ENCODE data around the gene CA5A. TPM values are rescaled to one million over a fixed set of nuclear protein-coding genes. Genes with fewer than 3 reads are reported as not detected.
"Not testable (repeated sequence)": the region's sequence is repeated elsewhere in the genome, so short reads cannot be mapped to it uniquely, and the experiment has no call there.

The CA5A gene
- total RNA-seq, 2 experiments from 2014 or later = not detected

- CTCF ChIA-PET = interaction anchor here (0.8 kb wide), 1 partner anchor 30 kb away, joined by 3 read pairs; no protein-coding TSS in a partner anchor
- H3K9me3 Mint-ChIP-seq (ENCODE audit: low read depth) = peaks cover 5% of the 10 kb centered on the region
- intact Hi-C loops (cut with DNase I, micrococcal nuclease) = no loop called here
- DNase-seq (peak; percentile 63), ATAC-seq (peak; percentile 14)
- no peaks in the 10 kb centered on the region for H3K36me3 Mint-ChIP-seq (ENCODE audit: low read depth)
- H3K4me3 Mint-ChIP-seq = no peak overlapping the region
- POLR2A ChIA-PET = no interaction called here
- no peaks in the 10 kb centered on the region for H3K27me3 Mint-ChIP-seq
- peaks cover 38% of the 10 kb centered on the region for H3K4me1 Mint-ChIP-seq
- no peak overlapping the region for H3K27ac Mint-ChIP-seq
Observed at GRCh38 chr16:87877942-87878507, 58.3 kb downstream of the CA5A start.

GRCh38 chr16:87874639-87875427 lies 61.5 kb downstream of the CA5A start:
- H3K4me3 Mint-ChIP-seq = peak overlapping the region; percentile 37
- intact Hi-C loops (cut with DNase I, micrococcal nuclease) = loop anchor here (1.0 kb wide), 3 partner anchors 20 to 96 kb away; no protein-coding TSS in a partner anchor
- H3K27me3 Mint-ChIP-seq = no peaks in the 10 kb centered on the region
- H3K4me1 Mint-ChIP-seq = peaks cover 67% of the 10 kb centered on the region
- peak; percentile 65 for ATAC-seq
- H3K27ac Mint-ChIP-seq = peak overlapping the region; percentile 98
- H3K36me3 Mint-ChIP-seq (ENCODE audit: low read depth) = no peaks in the 10 kb centered on the region
- peak; percentile 93 for DNase-seq
- ChIA-PET CTCF (interaction anchor here (0.7 to 6.5 kb wide), 12 partner anchors 14 to 411 kb away, joined by 3 to 64 read pairs (median 4); no protein-coding TSS in a partner anchor), POLR2A (interaction anchor here (0.6 to 2.0 kb wide), 9 partner anchors 8 to 96 kb away, joined by 3 to 17 read pairs (median 4); no protein-coding TSS in a partner anchor)
- H3K9me3 Mint-ChIP-seq (ENCODE audit: low read depth) = peaks cover 5% of the 10 kb centered on the region

- Mint-ChIP-seq H3K36me3 (ENCODE audit: low read depth) (peaks cover 31% of the 10 kb centered on the region), H3K4me1 (peaks cover 51% of the 10 kb centered on the region), H3K27ac (peak overlapping the region; percentile 93), H3K4me3 (peak overlapping the region; percentile 45)
- ATAC-seq; H3K9me3 Mint-ChIP-seq (ENCODE audit: low read depth); H3K27me3 Mint-ChIP-seq: not testable (repeated sequence)
- ChIA-PET POLR2A (interaction anchor here (1.0 to 5.1 kb wide), 4 partner anchors 23 to 92 kb away, joined by 4 to 46 read pairs (median 9); partner anchors contain the start of gene BANP), CTCF (interaction anchor here (0.5 to 6.5 kb wide), 23 partner anchors 11 to 816 kb away, joined by 3 to 86 read pairs (median 4); partner anchors contain the start of genes BANP and SNAI3)
- intact Hi-C loops (cut with DNase I, micrococcal nuclease) = loop anchor here (1.0 to 2.0 kb wide), 8 partner anchors 20 to 320 kb away; partner anchors contain the start of gene BANP (in 1 of the 2)
- DNase-seq = peak; percentile 6
Observed at GRCh38 chr16:87870418-87871291, 65.7 kb downstream of the CA5A start.

GRCh38 chr16:87869879-87870417 lies 66.4 kb downstream of the CA5A start:
- peaks cover 47% of the 10 kb centered on the region for H3K4me1 Mint-ChIP-seq

GRCh38 chr16:87869061-87869878 lies 67.1 kb downstream of the CA5A start, which contains the start of gene SLC7A5:
SLC7A5 (minus strand) TSS chr16:87869507; CDS start chr16:87869422, 85 bp downstream.
- H3K36me3 Mint-ChIP-seq (ENCODE audit: low read depth) = peaks cover 44% of the 10 kb centered on the region
- peak within 1 kb of the TSS; percentile 99 for H3K4me3 Mint-ChIP-seq
- intact Hi-C loops (cut with DNase I, micrococcal nuclease) = loop anchor here in 1 of 2 experiments (2.0 kb wide), 3 partner anchors 376 to 584 kb away; partner anchors contain the start of genes FBXO31, ZCCHC14 and ZFPM1
- H3K4me1 Mint-ChIP-seq = peaks cover 47% of the 10 kb centered on the region
- ChIA-PET POLR2A (interaction anchor here (0.6 to 5.1 kb wide), 9 partner anchors 13 to 489 kb away, joined by 3 to 46 read pairs (median 3); partner anchors contain the start of gene FBXO31), CTCF (interaction anchor here (1.4 to 5.5 kb wide), 3 partner anchors 19 to 89 kb away, joined by 7 to 86 read pairs (median 11); no protein-coding TSS in a partner anchor)
- H3K9me3 Mint-ChIP-seq (ENCODE audit: low read depth); H3K27me3 Mint-ChIP-seq: not testable (repeated sequence)
- DNase-seq = peak; percentile 95
- H3K27ac Mint-ChIP-seq = peak within 1 kb of the TSS; percentile 99
- ATAC-seq = peak; percentile 53

More at GRCh38 chr16:87869879-87870417, 66.4 kb downstream of the CA5A start:
- CTCF ChIA-PET = interaction anchor here (0.5 to 5.5 kb wide), 3 partner anchors 19 to 817 kb away, joined by 3 to 86 read pairs (median 11); partner anchors contain the start of gene SNAI3
- H3K4me3 Mint-ChIP-seq = peak overlapping the region; percentile 45
- not testable (repeated sequence) for DNase-seq; H3K9me3 Mint-ChIP-seq (ENCODE audit: low read depth); ATAC-seq; H3K27me3 Mint-ChIP-seq
- intact Hi-C loops (cut with DNase I, micrococcal nuclease) = loop anchor here in 1 of 2 experiments (2.0 kb wide), 4 partner anchors 319 to 583 kb away; partner anchors contain the start of genes FBXO31, ZCCHC14 and ZFPM1
- POLR2A ChIA-PET = interaction anchor here (1.0 to 5.1 kb wide), 6 partner anchors 13 to 91 kb away, joined by 3 to 46 read pairs (median 4); no protein-coding TSS in a partner anchor
- H3K36me3 Mint-ChIP-seq (ENCODE audit: low read depth) = peaks cover 37% of the 10 kb centered on the region
- H3K27ac Mint-ChIP-seq = peak overlapping the region; percentile 86

- H3K27me3 Mint-ChIP-seq; H3K9me3 Mint-ChIP-seq (ENCODE audit: low read depth): not testable (repeated sequence)
- DNase-seq (peak; percentile 86), ATAC-seq (peak; percentile 55)
- H3K36me3 Mint-ChIP-seq (ENCODE audit: low read depth) = peaks cover 48% of the 10 kb centered on the region
- POLR2A ChIA-PET = interaction anchor here (0.6 to 5.1 kb wide), 13 partner anchors 9 to 1324 kb away, joined by 3 to 46 read pairs (median 3); partner anchors contain the start of gene FBXO31
- peaks cover 48% of the 10 kb centered on the region for H3K4me1 Mint-ChIP-seq
- peak overlapping the region; percentile 99 for H3K4me3 Mint-ChIP-seq
- H3K27ac Mint-ChIP-seq = peak overlapping the region; percentile 99
- intact Hi-C loops (cut with DNase I, micrococcal nuclease) = loop anchor here (1.0 to 2.0 kb wide), 4 partner anchors 83 to 584 kb away; partner anchors contain the start of genes BANP (in 1 of the 2), FBXO31 (in 1 of the 2), ZCCHC14 (in 1 of the 2) and ZFPM1 (in 1 of the 2)
- CTCF ChIA-PET = interaction anchor here (0.6 to 5.5 kb wide), 5 partner anchors 18 to 88 kb away, joined by 3 to 86 read pairs (median 7); no protein-coding TSS in a partner anchor
Observed at GRCh38 chr16:87868254-87869029, 67.9 kb downstream of the CA5A start.

- H3K36me3 Mint-ChIP-seq (ENCODE audit: low read depth) = peaks cover 66% of the 10 kb centered on the region
- peaks cover 45% of the 10 kb centered on the region for H3K4me1 Mint-ChIP-seq
- not testable (repeated sequence) for H3K27me3 Mint-ChIP-seq; H3K9me3 Mint-ChIP-seq (ENCODE audit: low read depth)
- DNase-seq = peak; percentile 72
- H3K27ac Mint-ChIP-seq = peak overlapping the region; percentile 99
- intact Hi-C loops (cut with DNase I, micrococcal nuclease) = loop anchor here in 1 of 2 experiments (1.0 kb wide), 1 partner anchor 13 kb away; no protein-coding TSS in a partner anchor
- ChIA-PET CTCF (interaction anchor here (0.6 to 3.3 kb wide), 6 partner anchors 16 to 588 kb away, joined by 3 to 16 read pairs (median 4); no protein-coding TSS in a partner anchor), POLR2A (interaction anchor here (0.7 to 2.8 kb wide), 7 partner anchors 9 to 87 kb away, joined by 3 to 28 read pairs (median 3); no protein-coding TSS in a partner anchor)
- peak; percentile 7 for ATAC-seq
- H3K4me3 Mint-ChIP-seq = peak overlapping the region; percentile 99
Observed at GRCh38 chr16:87865902-87866555, 70.3 kb downstream of the CA5A start.

- peak overlapping the region; percentile 81 for H3K27ac Mint-ChIP-seq
- ATAC-seq (no peak), DNase-seq (no peak)
- ChIA-PET POLR2A (interaction anchor here (1.0 to 2.8 kb wide), 2 partner anchors 9 to 58 kb away, joined by 4 to 28 read pairs; no protein-coding TSS in a partner anchor), CTCF (interaction anchor here (1.3 to 3.3 kb wide), 2 partner anchors 14 to 86 kb away, joined by 4 to 15 read pairs; no protein-coding TSS in a partner anchor)
- peak overlapping the region; percentile 99 for H3K4me3 Mint-ChIP-seq
- no peaks in the 10 kb centered on the region for H3K27me3 Mint-ChIP-seq
- no peaks in the 10 kb centered on the region for H3K9me3 Mint-ChIP-seq (ENCODE audit: low read depth)
- intact Hi-C loops (cut with DNase I, micrococcal nuclease) = no loop called here
- H3K36me3 Mint-ChIP-seq (ENCODE audit: low read depth) = peaks cover 80% of the 10 kb centered on the region
- H3K4me1 Mint-ChIP-seq = peaks cover 49% of the 10 kb centered on the region
Observed at GRCh38 chr16:87864331-87864989, 71.9 kb downstream of the CA5A start.
